GM21619 (cell line): Measurements from ENCODE around the gene HGS.

Experiments used
- ATAC-seq: cut with Tn5 transposase; IDR thresholded peaks from one replicate; pipeline ENCODE4 v1.9.1; 2021; ENCODE audit not compliant: unreplicated experiment

Gene HGS

GRCh38 chr17:81683208-81683583, 615 bp upstream of the HGS start:
- ATAC-seq, result peak; percentile 2

- no peak for ATAC-seq
These were observed 666 bp downstream of the HGS start for GRCh38 chr17:81684442-81684911.

- no peak for ATAC-seq
These were observed 1.3 kb downstream of the HGS start for GRCh38 chr17:81685108-81685507.

GRCh38 chr17:81686614-81687013, 2.8 kb downstream of the HGS start:
- no peak for ATAC-seq

GRCh38 chr17:81687770-81688541, 4.1 kb downstream of the HGS start:
- no peak for ATAC-seq

GRCh38 chr17:81688616-81689015, 4.8 kb downstream of the HGS start:
- ATAC-seq, result no peak

GRCh38 chr17:81690066-81690465, 6.3 kb downstream of the HGS start:
- ATAC-seq, result no peak

- ATAC-seq, result no peak
These were observed 6.7 kb downstream of the HGS start for GRCh38 chr17:81690549-81690948.

- no peak for ATAC-seq
These were observed 7.4 kb downstream of the HGS start for GRCh38 chr17:81691196-81691595.

- no peak for ATAC-seq
These were observed 7.8 kb downstream of the HGS start for GRCh38 chr17:81691608-81692007.

GRCh38 chr17:81693509-81694210, 9.8 kb downstream of the HGS start:
- no peak for ATAC-seq

- ATAC-seq, result no peak
These were observed 11.0 kb downstream of the HGS start for GRCh38 chr17:81694810-81695209.

GRCh38 chr17:81695211-81695610, 11.4 kb downstream of the HGS start:
- ATAC-seq, result no peak

GRCh38 chr17:81695801-81696200, 12.0 kb downstream of the HGS start:
- no peak for ATAC-seq

- ATAC-seq, result no peak
These were observed 12.6 kb downstream of the HGS start for GRCh38 chr17:81696218-81696941.

GRCh38 chr17:81697261-81698044, 13.6 kb downstream of the HGS start:
- no peak for ATAC-seq

GRCh38 chr17:81700353-81701287, 16.8 kb downstream of the HGS start:
- no peak for ATAC-seq

- ATAC-seq, result no peak
These were observed 17.7 kb downstream of the HGS start for GRCh38 chr17:81701288-81702071.
